GM12878 (cell line): ENCODE measurements around the gene TTLL10. TPM values are rescaled to one million over a fixed set of nuclear protein-coding genes. Genes with fewer than 3 reads are reported as not detected.

Experiments used
- ATAC-seq: fragments of 200-7000 bp; cut with Tn5 transposase; 3 replicates; pipeline ENCODE4 v1.9.1; 2020; ENCODE audit warnings: mild to moderate bottlenecking, moderate library complexity
- BruUV-seq: library from RNA; stranded (reverse); fragments of 400-500 nt; replicated peaks from 2 replicates; lab custom pipeline; 2021; lab: Mats Ljungman, UMichigan
- CTCF ChIA-PET: fragments of 300-600 bp; sonication (Branson Sonifier 250); formaldehyde crosslinking; extraction: SDS; loops from one replicate; lab custom pipeline; 2021; ENCODE audit warnings: inconsistent platforms; lab: Yijun Ruan, JAX
- POLR2A ChIA-PET: fragments of 350-600 bp; formaldehyde crosslinking; extraction: SDS; loops from one replicate; lab custom pipeline; 2021; ENCODE audit warnings: inconsistent platforms; lab: Charles Lee
- RAD21 ChIA-PET: fragments of 300-600 bp; sonication (Branson Sonifier 250); formaldehyde crosslinking; loops from one replicate; lab custom pipeline; 2023; ENCODE audit warnings: antibody characterized with exemption; ENCODE audit not compliant: unreplicated experiment; lab: Charles Lee
- SMC1A ChIA-PET: fragments of 300-600 bp; sonication (Branson Sonifier 250); formaldehyde crosslinking; loops from one replicate; lab custom pipeline; 2023; ENCODE audit not compliant: unreplicated experiment, uncharacterized antibody; lab: Charles Lee
- DNase-seq: peaks from one replicate; pipeline ENCODE4 v3.0.0-alpha.2; 2011; ENCODE audit warnings: low read depth, low spot score
- FAIRE-seq: peaks from 3 replicates; lab custom pipeline; 2011; peaks lifted over from hg19 to GRCh38; lab: Jason Lieb, UNC
- H2AFZ ChIP-seq: 2 replicates; pipeline ENCODE4 v1.6.0; 2011; ENCODE audit warnings: low read depth, low read length, control low read depth; ENCODE audit not compliant: control insufficient read depth
- H3K27ac ChIP-seq: 2 replicates; pipeline ENCODE4 v1.5.1; 2011; ENCODE audit warnings: control low read depth; ENCODE audit not compliant: control insufficient read depth, insufficient read depth
- H3K27me3 ChIP-seq, 2 experiments: replicated peaks in 1 of 2; 2 replicates each; pipeline versions ENCODE4 v1.6.0 to v1.6.1; 2011; ENCODE audit warnings: low read length in 1 of 2; ENCODE audit not compliant: control insufficient read depth in 2 of 2, insufficient read depth in 2 of 2
- H3K36me3 ChIP-seq, 2 experiments: 2 replicates each; pipeline ENCODE4 v1.5.1; 2011; ENCODE audit warnings: low read length in 1 of 2; ENCODE audit not compliant: control insufficient read depth in 2 of 2, insufficient read depth in 2 of 2
- H3K4me1 ChIP-seq: 2 replicates; pipeline ENCODE4 v1.6.1; 2011; ENCODE audit warnings: mild to moderate bottlenecking, low read length, moderate library complexity, mixed read lengths; ENCODE audit not compliant: control insufficient read depth, insufficient read depth
- H3K4me2 ChIP-seq: 2 replicates; pipeline ENCODE4 v1.6.0; 2011; ENCODE audit warnings: control low read depth; ENCODE audit not compliant: control insufficient read depth, insufficient read depth
- H3K4me3 ChIP-seq: fragments of 200-600 bp; sonication (generic); 2 replicates; pipeline ENCODE4 v1.5.1; 2016
- H3K79me2 ChIP-seq: 2 replicates; pipeline ENCODE4 v1.6.0; 2011; ENCODE audit warnings: low read length; ENCODE audit not compliant: control insufficient read depth, insufficient read depth
- H3K9ac ChIP-seq: 2 replicates; pipeline ENCODE4 v1.8.0; 2011; ENCODE audit warnings: low read length, control low read depth, mixed read lengths; ENCODE audit not compliant: control insufficient read depth, insufficient read depth
- H3K9me3 ChIP-seq: replicated peaks from 3 replicates; pipeline ENCODE4 v1.5.1; 2011; ENCODE audit warnings: mild to moderate bottlenecking, low read length; ENCODE audit not compliant: control insufficient read depth, insufficient read depth
- H4K20me1 ChIP-seq: 2 replicates; pipeline ENCODE4 v1.6.0; 2011; ENCODE audit not compliant: control insufficient read depth, insufficient read depth
- CREM ChIP-seq: IDR thresholded peaks from 2 replicates; pipeline ENCODE4 v1.6.1; 2014; ENCODE audit warnings: antibody characterized with exemption, low read depth
- EP300 ChIP-seq, 2 experiments: fragments of 150-350 bp in 1 of 2; IDR thresholded peaks; 2 replicates each; pipeline ENCODE4 v1.6.1; 2011 to 2012; ENCODE audit warnings: low read depth in 2 of 2, low read length in 2 of 2, borderline replicate concordance in 1 of 2, improper control_type of control experiment in 1 of 2, inconsistent platforms in 1 of 2; ENCODE audit not compliant: control insufficient read depth in 1 of 2
- IKZF1 ChIP-seq: fragments of 450-650 bp; conservative IDR thresholded peaks from 2 replicates; pipeline ENCODE4 v1.6.1; 2017; ENCODE audit warnings: antibody characterized with exemption, mild to moderate bottlenecking
- IRF4 ChIP-seq: IDR thresholded peaks from 2 replicates; pipeline ENCODE4 v1.6.1; 2011; ENCODE audit warnings: low read depth, low read length
- KDM1A ChIP-seq: fragments of 200-600 bp; sonication (generic); IDR thresholded peaks from 2 replicates; pipeline ENCODE4 v1.6.1; 2016; ENCODE audit warnings: borderline replicate concordance
- MEF2A ChIP-seq: IDR thresholded peaks from 2 replicates; pipeline ENCODE4 v1.6.1; 2011; ENCODE audit warnings: low read depth, mild to moderate bottlenecking, low read length, moderate library complexity; ENCODE audit not compliant: insufficient read depth
- MTA2 ChIP-seq: fragments of 450-650 bp; IDR thresholded peaks from 2 replicates; pipeline ENCODE4 v1.6.1; 2016; ENCODE audit warnings: low read depth, mild to moderate bottlenecking, moderate library complexity
- POLR2AphosphoS2 ChIP-seq: IDR thresholded peaks from 2 replicates; pipeline ENCODE4 v1.6.1; 2011; ENCODE audit warnings: low read depth, mild to moderate bottlenecking, low read length, improper control_type of control experiment, moderate library complexity
- POLR2AphosphoS5 ChIP-seq: IDR thresholded peaks from 2 replicates; pipeline ENCODE4 v1.6.1; 2011; ENCODE audit warnings: mild to moderate bottlenecking, low read length, inconsistent platforms
- RAD21 ChIP-seq: IDR thresholded peaks from 2 replicates; pipeline ENCODE4 v1.6.1; 2011; ENCODE audit warnings: mild to moderate bottlenecking, low read depth, low read length, moderate library complexity; ENCODE audit not compliant: insufficient read depth
- TARDBP ChIP-seq: IDR thresholded peaks from 2 replicates; pipeline ENCODE4 v1.6.1; 2016; ENCODE audit warnings: borderline replicate concordance
- YY1 ChIP-seq: IDR thresholded peaks from 2 replicates; pipeline ENCODE4 v1.6.1; 2011; ENCODE audit warnings: low read depth, mild to moderate bottlenecking, low read length
- WGBS: methylation state at CpG from one replicate; pipeline ENCODE4 v1.1.6; 2016; ENCODE audit warnings: low lambda C conversion rate; ENCODE audit not compliant: insufficient replicate concordance, insufficient coverage; ENCODE audit errors: missing lambda C conversion rate; 5-methylcytosine and 5-hydroxymethylcytosine counted together
- in situ Hi-C: fragments of 300-500 bp; cut with MboI; formaldehyde crosslinking; loops from 9 replicates; pipeline ENCODE4 v1.14.3; 2018; ENCODE audit warnings: mixed read lengths
- intact Hi-C: fragments of 100-400 bp; cut with micrococcal nuclease; formaldehyde crosslinking; loops from one replicate; pipeline ENCODE4 v1.14.2; 2022; ENCODE audit not compliant: unreplicated experiment
- polyA plus RNA-seq, 11 experiments: library from polyadenylated mRNA; depleted of rRNA in 4 of 11; unstranded in 6 of 11; stranded (reverse) in 5 of 11; fragments of >200 nt; fragmentation: Nextera tagmentation in 4 of 11; fragmentation: Illumina TruSeq in 1 of 11; extraction: Ambion mirVana in 4 of 11; extraction: Trizol in 1 of 11; gene quantifications; 1 replicate in 1 of 11; 2 replicates in 10 of 11; pipeline versions ENCODE4 v1.2.1 to v1.2.3, GENCODE V29; 2011 to 2016; ENCODE audit warnings: inconsistent platforms in 2 of 11, missing spikeins in 2 of 11, low read depth in 1 of 11
- total RNA-seq, 4 experiments: library from RNA; depleted of rRNA in 3 of 4; stranded (reverse); fragments of >200 nt in 3 of 4; fragmentation: Illumina TruSeq in 1 of 4; extraction: Trizol in 1 of 4; gene quantifications; 2 replicates each; pipeline versions ENCODE4 v1.2.1 to v1.2.3, GENCODE V29; 2013 to 2021
- TF ChIP-seq, protein P1 (sequence below): fragments of 450-650 bp; IDR thresholded peaks from 2 replicates; pipeline ENCODE4 v1.6.1; 2017; ENCODE audit warnings: mild to moderate bottlenecking

The TTLL10 gene
- total and polyA plus RNA-seq, 10 of the 15 experiments (the other 5 are each of a cell fraction or from before 2014, with no cell fraction given), result not detected

DNA sequence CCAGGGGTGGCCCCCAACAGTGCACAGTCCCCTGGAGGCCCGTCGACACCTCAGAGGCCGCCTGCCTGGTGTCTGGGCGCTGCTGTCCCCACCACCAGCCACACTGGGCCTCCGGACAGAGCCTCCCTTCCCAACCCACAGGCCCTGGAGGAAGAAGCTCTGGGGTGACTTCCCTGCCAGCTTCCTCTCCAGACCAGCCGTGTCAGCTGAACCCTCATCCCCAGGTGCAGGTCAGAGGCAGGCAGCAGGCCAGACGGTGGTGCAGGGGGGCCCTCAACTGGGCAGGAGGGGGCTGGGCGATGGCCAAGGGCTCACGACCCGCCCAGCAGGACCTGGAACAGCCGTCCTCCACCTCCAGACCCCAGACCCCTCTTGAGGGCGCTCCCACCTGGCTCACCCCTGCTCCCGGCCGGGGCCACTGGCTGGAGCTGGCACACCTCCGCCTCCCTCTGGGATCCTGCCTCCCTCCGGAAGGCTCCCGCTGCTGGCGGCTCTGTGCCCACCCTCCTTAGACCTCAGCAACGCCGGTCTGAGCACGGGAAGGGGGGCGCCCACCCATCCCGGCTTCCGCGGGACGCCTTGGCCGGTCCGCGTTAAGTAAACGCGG lies 32.2 kb downstream of the TTLL10 start:
- RAD21 ChIA-PET, result interaction anchor here (0.9 to 2.1 kb wide), 6 partner anchors 25 to 86 kb away, joined by 3 to 10 read pairs (median 5); no protein-coding TSS in a partner anchor
- TF ChIP-seq RAD21 (0 out of 2 replicates have a peak, but pooled peaks have one; percentile 8), POLR2AphosphoS2 (no peak)
- TF ChIP-seq, all 136 proteins: peak for 1
- peak overlapping the region; percentile 89 for H3K4me2 ChIP-seq
- H3K27ac ChIP-seq, result no peak overlapping the region
- H2AFZ ChIP-seq, result peak overlapping the region; percentile 15; the same call in 1 of the 2 replicates
- H3K4me1 ChIP-seq, result peaks cover 28% of the 10 kb centered on the region
- intact Hi-C loops (no loop called here), in situ Hi-C loops (no loop called here)
- SMC1A ChIA-PET, result interaction anchor here (1.0 to 1.5 kb wide), 2 partner anchors 45 to 84 kb away, joined by 3 to 4 read pairs; no protein-coding TSS in a partner anchor
- BruUV-seq, result no TSS peak
- DNase-seq (no peak), FAIRE-seq (no peak), ATAC-seq (peak; percentile 2; the same call in 1 of the 3 replicates)
- H4K20me1 ChIP-seq, result no peaks in the 10 kb centered on the region
- H3K9me3 ChIP-seq, result no peaks in the 10 kb centered on the region
- no peak overlapping the region; the same call in 1 of the 2 replicates for H3K9ac ChIP-seq
- WGBS, result 11% methylated on average over 31 of the region's 31 CpGs
- H3K4me3 ChIP-seq, result no peak overlapping the region
- CTCF ChIA-PET, result interaction anchor here (2.0 kb wide), 1 partner anchor 85 kb away, joined by 25 read pairs; no protein-coding TSS in a partner anchor
- POLR2A ChIA-PET, result interaction anchor here (0.9 to 1.3 kb wide), 3 partner anchors 34 to 45 kb away, joined by 3 to 4 read pairs (median 3); no protein-coding TSS in a partner anchor
- H3K79me2 ChIP-seq, result no peaks in the 10 kb centered on the region
- H3K27me3 ChIP-seq, result peaks cover 0 to 8% of the 10 kb centered on the region in 2 experiments; a peak in 1 of 4 replicates
- no peaks in the 10 kb centered on the region for H3K36me3 ChIP-seq

DNA sequence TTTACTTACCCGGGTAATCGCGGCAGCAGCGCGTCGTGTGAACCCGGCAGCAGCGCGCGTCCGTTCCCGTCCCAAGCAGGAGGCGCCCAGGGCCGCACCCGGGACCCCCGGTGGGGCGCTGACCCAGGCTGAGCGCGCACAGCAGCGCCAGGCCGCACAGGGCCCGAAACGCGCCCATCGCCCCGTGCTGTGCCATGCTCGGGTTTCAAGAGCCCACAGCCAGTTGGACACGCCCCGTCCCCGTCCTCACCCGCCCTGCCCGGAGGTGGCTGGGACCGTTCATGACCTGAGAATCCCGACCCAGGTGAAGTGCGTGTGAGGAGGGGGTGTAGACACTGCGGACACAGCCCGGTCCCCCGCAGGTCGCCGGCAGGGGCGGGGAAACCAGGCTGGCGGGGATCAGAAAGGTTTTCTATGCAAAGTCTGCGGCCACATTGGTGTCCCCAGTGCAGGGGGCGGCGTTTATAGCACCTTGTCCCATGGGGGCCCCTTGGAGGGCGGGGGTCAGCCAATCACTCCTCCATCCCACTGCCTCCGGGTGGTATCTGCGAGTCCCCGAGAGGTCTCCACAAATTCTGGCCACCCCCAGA lies 32.8 kb downstream of the TTLL10 start, which contains the start of gene TNFRSF18:
TNFRSF18 (minus strand) TSS at position 217 of the 590 bp plus-strand sequence; CDS start at position 196, 21 bp downstream.
- DNase-seq (no peak), ATAC-seq (peak; percentile 58), FAIRE-seq (no peak)
- BruUV-seq, result no TSS peak
- H3K27me3 ChIP-seq, result peaks cover 0 to 8% of the 10 kb centered on the region in 2 experiments; a peak in 1 of 4 replicates
- in situ Hi-C loops, result no loop called here
- no peaks in the 10 kb centered on the region for H3K79me2 ChIP-seq
- H3K9me3 ChIP-seq, result no peaks in the 10 kb centered on the region
- SMC1A ChIA-PET, result interaction anchor here (0.8 to 1.8 kb wide), 4 partner anchors 25 to 84 kb away, joined by 3 to 8 read pairs (median 4); no protein-coding TSS in a partner anchor
- no peaks in the 10 kb centered on the region for H3K36me3 ChIP-seq
- no peak within 1 kb of the TSS; the same call in 1 of the 2 replicates for H3K9ac ChIP-seq
- H3K4me1 ChIP-seq, result peaks cover 28% of the 10 kb centered on the region
- CTCF ChIA-PET, result interaction anchor here (2.0 to 2.2 kb wide), 2 partner anchors 84 to 85 kb away, joined by 14 to 25 read pairs; no protein-coding TSS in a partner anchor
- RAD21 ChIA-PET, result interaction anchor here (1.0 to 2.1 kb wide), 8 partner anchors 24 to 86 kb away, joined by 3 to 10 read pairs (median 6); no protein-coding TSS in a partner anchor
- under 1% methylated on average over 48 of the region's 49 CpGs for WGBS
- H4K20me1 ChIP-seq, result no peaks in the 10 kb centered on the region
- H3K27ac ChIP-seq, result no peak within 1 kb of the TSS
- H3K4me3 ChIP-seq, result no peak within 1 kb of the TSS
- peak within 1 kb of the TSS; percentile 15 for H2AFZ ChIP-seq
- peak within 1 kb of the TSS; percentile 89 for H3K4me2 ChIP-seq
- intact Hi-C loops, result no loop called here
- POLR2A ChIA-PET, result interaction anchor here (0.8 to 1.0 kb wide), 3 partner anchors 13 to 44 kb away, joined by 3 read pairs; no protein-coding TSS in a partner anchor
- TF ChIP-seq IKZF1, result 0 out of 2 replicates have a peak, but pooled peaks have one; percentile 16
- TF ChIP-seq YY1, result no peak
- TF ChIP-seq EP300 (IDR thresholded peaks at IDR 0.05; ENCODE audit: borderline replicate concordance in 1 of 2, control insufficient read depth in 1 of 2, low read depth in 2 of 2, low read length in 2 of 2), result no peak
- no peak for TF ChIP-seq MEF2A
- no peak for TF ChIP-seq TARDBP
- TF ChIP-seq, protein P1, sequence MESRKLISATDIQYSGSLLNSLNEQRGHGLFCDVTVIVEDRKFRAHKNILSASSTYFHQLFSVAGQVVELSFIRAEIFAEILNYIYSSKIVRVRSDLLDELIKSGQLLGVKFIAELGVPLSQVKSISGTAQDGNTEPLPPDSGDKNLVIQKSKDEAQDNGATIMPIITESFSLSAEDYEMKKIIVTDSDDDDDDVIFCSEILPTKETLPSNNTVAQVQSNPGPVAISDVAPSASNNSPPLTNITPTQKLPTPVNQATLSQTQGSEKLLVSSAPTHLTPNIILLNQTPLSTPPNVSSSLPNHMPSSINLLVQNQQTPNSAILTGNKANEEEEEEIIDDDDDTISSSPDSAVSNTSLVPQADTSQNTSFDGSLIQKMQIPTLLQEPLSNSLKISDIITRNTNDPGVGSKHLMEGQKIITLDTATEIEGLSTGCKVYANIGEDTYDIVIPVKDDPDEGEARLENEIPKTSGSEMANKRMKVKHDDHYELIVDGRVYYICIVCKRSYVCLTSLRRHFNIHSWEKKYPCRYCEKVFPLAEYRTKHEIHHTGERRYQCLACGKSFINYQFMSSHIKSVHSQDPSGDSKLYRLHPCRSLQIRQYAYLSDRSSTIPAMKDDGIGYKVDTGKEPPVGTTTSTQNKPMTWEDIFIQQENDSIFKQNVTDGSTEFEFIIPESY, result no peak
- TF ChIP-seq MTA2, result peak; percentile 51
- no peak for TF ChIP-seq POLR2AphosphoS5
- no peak for TF ChIP-seq IRF4
- TF ChIP-seq CREM, result no peak
- TF ChIP-seq KDM1A, result no peak
